ENCODE data around the gene EPHA1.
"Not testable (repeated sequence)": the region's sequence is repeated elsewhere in the genome, so short reads cannot be mapped to it uniquely, and the experiment has no call there.

Gene EPHA1

GRCh38 chr7:143429770-143430698 lies 21.4 kb upstream of the EPHA1 start:
- no peak for DNase-seq

- DNase-seq = no peak
Observed at GRCh38 chr7:143426479-143427142, 18.0 kb upstream of the EPHA1 start.

GRCh38 chr7:143424476-143424875 lies 15.8 kb upstream of the EPHA1 start:
- not testable (repeated sequence) for DNase-seq

- DNase-seq = no peak
Observed at GRCh38 chr7:143422033-143422432, 13.4 kb upstream of the EPHA1 start.

GRCh38 chr7:143420624-143421023 lies 12.0 kb upstream of the EPHA1 start:
- not testable (repeated sequence) for DNase-seq

GRCh38 chr7:143419880-143420279 lies 11.2 kb upstream of the EPHA1 start:
- DNase-seq = no peak

GRCh38 chr7:143418681-143419458 lies 10.2 kb upstream of the EPHA1 start:
- DNase-seq = no peak

- DNase-seq = no peak
Observed at GRCh38 chr7:143417734-143418383, 9.2 kb upstream of the EPHA1 start.

GRCh38 chr7:143416565-143417149 lies 8.0 kb upstream of the EPHA1 start:
- DNase-seq = no peak

GRCh38 chr7:143415742-143416397 lies 7.2 kb upstream of the EPHA1 start:
- DNase-seq = no peak

GRCh38 chr7:143415209-143415608 lies 6.6 kb upstream of the EPHA1 start:
- not testable (repeated sequence) for DNase-seq

GRCh38 chr7:143413123-143413522 lies 4.5 kb upstream of the EPHA1 start:
- DNase-seq = no peak

GRCh38 chr7:143411976-143412708 lies 3.5 kb upstream of the EPHA1 start:
- no peak for DNase-seq

- DNase-seq = no peak
Observed at GRCh38 chr7:143410521-143411004, 1.9 kb upstream of the EPHA1 start.

- no peak for DNase-seq
Observed at GRCh38 chr7:143408252-143408685, 387 bp downstream of the EPHA1 start.

- DNase-seq = peak; percentile 42
Observed at GRCh38 chr7:143407287-143408251, 1.1 kb downstream of the EPHA1 start.

GRCh38 chr7:143406002-143406357 lies 2.7 kb downstream of the EPHA1 start:
- no peak for DNase-seq

GRCh38 chr7:143405173-143406001 lies 3.3 kb downstream of the EPHA1 start:
- DNase-seq = no peak

- DNase-seq = not testable (repeated sequence)
Observed at GRCh38 chr7:143402233-143402632, 6.4 kb downstream of the EPHA1 start.

Measured in activated CD8-positive, alpha-beta memory T cell treated with anti-CD3 and anti-CD28 coated beads, Interleukin-2, amount 50 U/mL, for 4 hours (primary cell).